ENCODE data around the gene FABP6.
"Not testable (repeated sequence)": the region's sequence is repeated elsewhere in the genome, so short reads cannot be mapped to it uniquely, and the experiment has no call there.

The FABP6 gene

DNA sequence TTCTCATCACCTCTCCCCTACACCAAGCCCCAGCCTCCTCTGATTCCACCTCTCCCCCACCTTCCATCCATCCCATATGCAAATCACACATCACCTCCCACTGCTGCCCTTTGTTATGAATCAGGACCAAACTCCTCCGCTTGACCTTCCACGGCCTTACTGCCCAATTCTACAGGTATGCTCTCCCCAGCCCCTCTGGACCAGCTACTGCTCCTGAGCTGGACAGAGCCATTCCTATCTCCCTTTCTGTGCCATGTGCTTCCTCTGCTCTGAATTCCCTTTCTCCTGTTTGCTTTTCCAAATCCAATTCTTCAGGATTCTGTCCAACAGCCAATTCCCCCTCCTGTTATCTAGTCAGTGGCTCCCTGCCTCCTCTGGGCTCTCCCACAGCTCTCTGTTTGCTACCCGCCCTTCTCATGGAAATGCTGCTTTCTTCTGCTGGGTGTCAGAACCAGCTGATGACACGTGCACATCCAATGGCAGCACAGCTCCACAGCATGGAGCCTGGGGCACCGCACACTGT, 8.3 kb downstream of the FABP6 start:
- Histone ChIP-seq H3K4me3 (replicated peaks; ENCODE audit: low read depth, low read length) (no peak overlapping the region), H3K36me3 (ENCODE audit: control insufficient read depth, insufficient read depth, low read length) (no peaks in the 10 kb centered on the region), H3K27me3 (replicated peaks; ENCODE audit: control insufficient read depth, insufficient read depth, low read length) (no peaks in the 10 kb centered on the region)
- DNase-seq (ENCODE audit: extremely low read depth, insufficient read length), result no peak
- TF ChIP-seq, protein P1, sequence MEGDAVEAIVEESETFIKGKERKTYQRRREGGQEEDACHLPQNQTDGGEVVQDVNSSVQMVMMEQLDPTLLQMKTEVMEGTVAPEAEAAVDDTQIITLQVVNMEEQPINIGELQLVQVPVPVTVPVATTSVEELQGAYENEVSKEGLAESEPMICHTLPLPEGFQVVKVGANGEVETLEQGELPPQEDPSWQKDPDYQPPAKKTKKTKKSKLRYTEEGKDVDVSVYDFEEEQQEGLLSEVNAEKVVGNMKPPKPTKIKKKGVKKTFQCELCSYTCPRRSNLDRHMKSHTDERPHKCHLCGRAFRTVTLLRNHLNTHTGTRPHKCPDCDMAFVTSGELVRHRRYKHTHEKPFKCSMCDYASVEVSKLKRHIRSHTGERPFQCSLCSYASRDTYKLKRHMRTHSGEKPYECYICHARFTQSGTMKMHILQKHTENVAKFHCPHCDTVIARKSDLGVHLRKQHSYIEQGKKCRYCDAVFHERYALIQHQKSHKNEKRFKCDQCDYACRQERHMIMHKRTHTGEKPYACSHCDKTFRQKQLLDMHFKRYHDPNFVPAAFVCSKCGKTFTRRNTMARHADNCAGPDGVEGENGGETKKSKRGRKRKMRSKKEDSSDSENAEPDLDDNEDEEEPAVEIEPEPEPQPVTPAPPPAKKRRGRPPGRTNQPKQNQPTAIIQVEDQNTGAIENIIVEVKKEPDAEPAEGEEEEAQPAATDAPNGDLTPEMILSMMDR (IDR thresholded peaks at IDR 0.05; ENCODE audit: insufficient read depth, low read length, poor library complexity, severe bottlenecking), result no peak

DNA sequence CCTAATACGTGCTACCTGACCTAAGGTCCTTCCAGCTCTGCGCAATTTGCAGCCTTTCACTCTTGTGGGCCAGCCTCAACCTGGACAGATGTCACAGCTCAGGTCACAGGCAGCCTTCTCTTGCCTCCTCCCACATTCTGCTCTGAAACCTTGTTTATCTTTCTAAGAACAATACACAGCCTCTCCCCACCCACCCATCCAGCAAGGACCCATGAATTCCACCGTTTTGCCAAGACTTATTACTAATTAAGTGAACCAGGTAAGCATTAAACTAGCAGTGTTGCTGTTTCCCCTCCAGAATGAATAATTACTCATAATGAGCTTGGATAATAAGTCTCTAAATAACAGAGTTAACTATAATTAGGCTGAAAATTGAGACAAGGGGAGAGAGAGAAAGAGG, 11.0 kb downstream of the FABP6 start:
- Histone ChIP-seq H3K4me3 (replicated peaks; ENCODE audit: low read depth, low read length) (no peak overlapping the region), H3K36me3 (ENCODE audit: control insufficient read depth, insufficient read depth, low read length) (no peaks in the 10 kb centered on the region), H3K27me3 (replicated peaks; ENCODE audit: control insufficient read depth, insufficient read depth, low read length) (no peaks in the 10 kb centered on the region)
- no peak for DNase-seq (ENCODE audit: extremely low read depth, insufficient read length)
- TF ChIP-seq, protein P1 (IDR thresholded peaks at IDR 0.05; ENCODE audit: insufficient read depth, low read length, poor library complexity, severe bottlenecking), result no peak

DNA sequence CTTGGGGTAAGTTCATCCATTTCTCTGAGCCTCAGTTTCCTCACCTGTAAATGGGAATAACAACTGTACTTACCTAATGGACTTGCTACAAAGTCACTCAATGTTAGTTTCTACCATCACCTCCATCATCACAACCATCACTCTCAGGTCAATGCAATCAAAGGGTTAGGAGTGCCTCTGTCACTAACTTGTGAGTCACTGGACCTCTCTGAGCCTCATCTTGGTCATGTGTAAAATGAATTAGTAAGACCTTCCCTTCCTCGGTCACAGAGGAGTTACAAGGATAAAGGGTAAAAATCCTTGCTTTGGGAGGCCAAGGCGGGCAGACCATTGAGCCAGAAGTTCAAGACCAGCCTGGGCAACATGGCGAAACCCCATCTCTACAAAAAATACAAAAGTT, 12.8 kb downstream of the FABP6 start:
- Histone ChIP-seq H3K36me3 (ENCODE audit: control insufficient read depth, insufficient read depth, low read length) (no peaks in the 10 kb centered on the region), H3K4me3 (replicated peaks; ENCODE audit: low read depth, low read length) (no peak overlapping the region), H3K27me3 (replicated peaks; ENCODE audit: control insufficient read depth, insufficient read depth, low read length) (no peaks in the 10 kb centered on the region)
- TF ChIP-seq, protein P1 (IDR thresholded peaks at IDR 0.05; ENCODE audit: insufficient read depth, low read length, poor library complexity, severe bottlenecking), result no peak
- no peak for DNase-seq (ENCODE audit: extremely low read depth, insufficient read length)

DNA sequence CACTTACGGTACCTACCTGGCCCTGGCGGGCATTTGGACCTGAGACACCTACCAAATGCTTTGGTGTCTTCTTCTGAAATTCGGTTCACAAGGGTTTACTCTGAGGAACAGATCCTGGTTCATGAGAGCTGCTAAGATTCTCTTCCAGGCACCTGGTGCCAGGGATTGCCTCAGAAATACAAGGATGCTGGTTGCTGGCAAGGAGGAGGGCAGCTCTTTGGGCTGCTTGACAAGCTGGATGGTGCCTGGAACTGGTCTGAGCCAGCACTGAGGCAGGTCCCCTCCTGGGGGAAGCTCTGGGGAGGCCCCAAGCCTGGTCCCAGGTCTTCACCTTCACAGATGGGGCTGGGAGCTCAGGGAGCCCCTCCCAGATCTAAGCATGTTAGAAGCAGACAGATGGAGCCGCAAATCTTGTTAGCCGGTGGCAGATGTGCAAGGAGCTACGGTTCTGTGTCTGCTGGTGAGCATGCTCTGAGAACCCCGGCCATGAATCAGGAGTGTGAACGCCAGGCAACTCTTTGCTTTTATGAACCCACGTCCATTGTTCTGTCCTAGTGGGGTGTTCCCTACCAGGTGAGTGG, 16.3 kb downstream of the FABP6 start:
- DNase-seq (ENCODE audit: extremely low read depth, insufficient read length), result no peak
- Histone ChIP-seq H3K36me3 (ENCODE audit: control insufficient read depth, insufficient read depth, low read length) (no peaks in the 10 kb centered on the region), H3K27me3 (replicated peaks; ENCODE audit: control insufficient read depth, insufficient read depth, low read length) (no peaks in the 10 kb centered on the region), H3K4me3 (replicated peaks; ENCODE audit: low read depth, low read length) (no peak overlapping the region)
- TF ChIP-seq, protein P1 (IDR thresholded peaks at IDR 0.05; ENCODE audit: insufficient read depth, low read length, poor library complexity, severe bottlenecking), result no peak

DNA sequence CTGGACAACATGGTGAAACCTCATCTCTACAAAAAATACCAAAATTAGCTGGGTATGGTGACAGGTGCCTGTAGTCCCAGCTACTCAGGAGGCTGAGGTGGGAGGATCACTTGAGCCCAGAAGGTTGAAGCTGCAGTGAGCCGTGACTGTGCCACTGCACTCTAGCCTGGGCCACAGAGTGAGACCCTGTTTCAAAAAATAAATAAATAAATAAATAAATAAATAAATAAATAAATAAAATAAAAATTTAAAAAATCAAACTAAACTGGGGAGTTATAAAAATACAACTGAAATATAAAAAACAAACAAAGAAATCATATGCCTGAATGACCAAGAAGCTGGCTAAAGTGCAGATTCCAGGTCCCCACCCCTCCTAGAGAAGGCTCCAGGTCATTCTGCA, 20.3 kb downstream of the FABP6 start:
- H3K4me3 ChIP-seq (replicated peaks; ENCODE audit: low read depth, low read length); DNase-seq (ENCODE audit: extremely low read depth, insufficient read length); H3K36me3 ChIP-seq (ENCODE audit: control insufficient read depth, insufficient read depth, low read length); H3K27me3 ChIP-seq (replicated peaks; ENCODE audit: control insufficient read depth, insufficient read depth, low read length): not testable (repeated sequence)

DNA sequence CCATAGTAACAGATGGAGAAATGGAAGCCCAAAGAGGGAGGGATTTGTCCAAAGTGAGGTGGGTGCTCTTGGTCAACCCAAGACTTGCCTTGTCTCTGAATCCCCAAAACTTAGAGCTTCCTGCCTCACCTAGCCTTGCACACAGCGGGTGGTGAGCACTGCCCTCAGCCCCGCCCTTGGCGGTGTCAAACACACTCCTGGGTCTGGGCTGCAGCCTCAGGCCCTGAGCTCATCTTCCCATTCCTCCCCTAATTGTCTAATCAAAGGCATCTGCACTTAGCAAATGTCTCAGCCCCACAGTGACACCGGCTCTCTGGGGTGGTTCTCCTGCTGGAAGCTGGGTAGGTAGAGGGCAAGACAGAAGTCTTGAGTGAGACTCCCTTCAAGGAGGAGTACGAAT, 20.9 kb downstream of the FABP6 start:
- no peaks in the 10 kb centered on the region for H3K27me3 ChIP-seq (replicated peaks; ENCODE audit: control insufficient read depth, insufficient read depth, low read length)
- TF ChIP-seq, protein P1 (IDR thresholded peaks at IDR 0.05; ENCODE audit: insufficient read depth, low read length, poor library complexity, severe bottlenecking), result no peak
- DNase-seq (ENCODE audit: extremely low read depth, insufficient read length), result no peak
- no peaks in the 10 kb centered on the region for H3K36me3 ChIP-seq (ENCODE audit: control insufficient read depth, insufficient read depth, low read length)
- H3K4me3 ChIP-seq (replicated peaks; ENCODE audit: low read depth, low read length), result no peak overlapping the region
